HEK293 (cell line): ENCODE measurements around the gene DENND10.

Experiments
- CTCF ChIP-seq: fragments of 450-650 bp; formaldehyde crosslinking; IDR thresholded peaks from 2 replicates; pipeline ENCODE4 v1.5.1; 2016; ENCODE audit warnings: missing biosample characterization, missing genetic modification characterization
- FEZF1 ChIP-seq: fragments of 450-650 bp; formaldehyde crosslinking; IDR thresholded peaks from 2 replicates; pipeline ENCODE4 v1.5.1; 2016; ENCODE audit warnings: missing biosample characterization, missing genetic modification characterization
- MEIS1 ChIP-seq: sonication (generic); formaldehyde crosslinking; IDR thresholded peaks from 2 replicates; pipeline ENCODE4 v1.8.1; 2022; ENCODE audit warnings: missing genetic modification reagents, mild to moderate bottlenecking, borderline replicate concordance
- SP2 ChIP-seq: fragments of 450-650 bp; formaldehyde crosslinking; IDR thresholded peaks from 2 replicates; pipeline ENCODE4 v1.5.1; 2016; ENCODE audit warnings: missing biosample characterization, missing genetic modification characterization
- TCF7L2 ChIP-seq: IDR thresholded peaks from 2 replicates; pipeline ENCODE4 v1.6.1; 2011; ENCODE audit warnings: low read depth, mild to moderate bottlenecking, inconsistent platforms, low read length, moderate library complexity, borderline replicate concordance
- ZNF138 ChIP-seq: fragments of 450-650 bp; formaldehyde crosslinking; IDR thresholded peaks from 2 replicates; pipeline ENCODE4 v1.5.1; 2016; ENCODE audit warnings: missing biosample characterization, missing genetic modification characterization, borderline replicate concordance
- ZNF24 ChIP-seq: fragments of 450-650 bp; formaldehyde crosslinking; IDR thresholded peaks from 2 replicates; pipeline ENCODE4 v1.5.1; 2016; ENCODE audit warnings: missing biosample characterization, missing genetic modification characterization
- ZNF274 ChIP-seq, 2 experiments: fragments of 200-500 bp in 1 of 2; fragments of 450-650 bp in 1 of 2; sonication (Bioruptor generic) in 1 of 2; formaldehyde crosslinking in 1 of 2; IDR thresholded peaks; 2 replicates each; pipeline versions ENCODE4 v1.5.1 to v1.6.1; 2014 to 2016; ENCODE audit warnings: borderline replicate concordance in 1 of 2, inconsistent platforms in 1 of 2, low read length in 1 of 2, missing biosample characterization in 1 of 2, missing genetic modification characterization in 1 of 2
- ZNF354C ChIP-seq: fragments of 450-650 bp; formaldehyde crosslinking; IDR thresholded peaks from 2 replicates; pipeline ENCODE4 v1.5.1; 2016; ENCODE audit warnings: missing biosample characterization, missing genetic modification characterization, low read depth, borderline replicate concordance
- ZNF76 ChIP-seq: fragments of 450-650 bp; formaldehyde crosslinking; IDR thresholded peaks from 2 replicates; pipeline ENCODE4; 2016; ENCODE audit warnings: low read depth, missing biosample characterization, missing genetic modification characterization, borderline replicate concordance
- TF ChIP-seq, protein P1 (sequence below): fragments of 450-650 bp; IDR thresholded peaks from 2 replicates; pipeline ENCODE4 v1.5.1; 2018; ENCODE audit warnings: missing biosample characterization, mild to moderate bottlenecking, missing genetic modification characterization
- TF ChIP-seq, protein P2 (sequence below): fragments of 450-650 bp; formaldehyde crosslinking; IDR thresholded peaks from 2 replicates; pipeline ENCODE4 v1.5.1; 2016; ENCODE audit warnings: missing biosample characterization, missing genetic modification characterization, low read depth
- TF ChIP-seq, protein P3 (sequence below): fragments of 450-650 bp; formaldehyde crosslinking; IDR thresholded peaks from 2 replicates; pipeline ENCODE4 v1.5.1; 2016; ENCODE audit warnings: missing biosample characterization, missing genetic modification characterization, low read depth
- TF ChIP-seq, protein P4 (sequence below): fragments of 450-650 bp; formaldehyde crosslinking; IDR thresholded peaks from 2 replicates; pipeline ENCODE4 v1.5.1; 2017; ENCODE audit warnings: missing biosample characterization, missing genetic modification characterization

- TF ChIP-seq SP2 (no peak), CTCF (tag by site-specific recombination) (no peak), ZNF138 (tag by site-specific recombination) (no peak), MEIS1 (CRISPR knock-in tag) (no peak), ZNF274 (IDR thresholded peaks at IDR 0.05; ENCODE audit: low read length) (no peak), ZNF274 (tag by site-specific recombination; IDR thresholded peaks at IDR 0.05; ENCODE audit: borderline replicate concordance) (no peak), ZNF24 (no peak), ZNF354C (tag by site-specific recombination) (no peak), TCF7L2 (no peak), ZNF76 (tag by site-specific recombination) (no peak), FEZF1 (tag by site-specific recombination) (no peak)
- TF ChIP-seq, protein P1, sequence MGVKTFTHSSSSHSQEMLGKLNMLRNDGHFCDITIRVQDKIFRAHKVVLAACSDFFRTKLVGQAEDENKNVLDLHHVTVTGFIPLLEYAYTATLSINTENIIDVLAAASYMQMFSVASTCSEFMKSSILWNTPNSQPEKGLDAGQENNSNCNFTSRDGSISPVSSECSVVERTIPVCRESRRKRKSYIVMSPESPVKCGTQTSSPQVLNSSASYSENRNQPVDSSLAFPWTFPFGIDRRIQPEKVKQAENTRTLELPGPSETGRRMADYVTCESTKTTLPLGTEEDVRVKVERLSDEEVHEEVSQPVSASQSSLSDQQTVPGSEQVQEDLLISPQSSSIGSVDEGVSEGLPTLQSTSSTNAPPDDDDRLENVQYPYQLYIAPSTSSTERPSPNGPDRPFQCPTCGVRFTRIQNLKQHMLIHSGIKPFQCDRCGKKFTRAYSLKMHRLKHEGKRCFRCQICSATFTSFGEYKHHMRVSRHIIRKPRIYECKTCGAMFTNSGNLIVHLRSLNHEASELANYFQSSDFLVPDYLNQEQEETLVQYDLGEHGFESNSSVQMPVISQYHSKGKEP (tag by site-specific recombination), result no peak
- TF ChIP-seq, protein P2, sequence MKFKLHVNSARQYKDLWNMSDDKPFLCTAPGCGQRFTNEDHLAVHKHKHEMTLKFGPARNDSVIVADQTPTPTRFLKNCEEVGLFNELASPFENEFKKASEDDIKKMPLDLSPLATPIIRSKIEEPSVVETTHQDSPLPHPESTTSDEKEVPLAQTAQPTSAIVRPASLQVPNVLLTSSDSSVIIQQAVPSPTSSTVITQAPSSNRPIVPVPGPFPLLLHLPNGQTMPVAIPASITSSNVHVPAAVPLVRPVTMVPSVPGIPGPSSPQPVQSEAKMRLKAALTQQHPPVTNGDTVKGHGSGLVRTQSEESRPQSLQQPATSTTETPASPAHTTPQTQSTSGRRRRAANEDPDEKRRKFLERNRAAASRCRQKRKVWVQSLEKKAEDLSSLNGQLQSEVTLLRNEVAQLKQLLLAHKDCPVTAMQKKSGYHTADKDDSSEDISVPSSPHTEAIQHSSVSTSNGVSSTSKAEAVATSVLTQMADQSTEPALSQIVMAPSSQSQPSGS (tag by site-specific recombination), result no peak
- TF ChIP-seq, protein P3, sequence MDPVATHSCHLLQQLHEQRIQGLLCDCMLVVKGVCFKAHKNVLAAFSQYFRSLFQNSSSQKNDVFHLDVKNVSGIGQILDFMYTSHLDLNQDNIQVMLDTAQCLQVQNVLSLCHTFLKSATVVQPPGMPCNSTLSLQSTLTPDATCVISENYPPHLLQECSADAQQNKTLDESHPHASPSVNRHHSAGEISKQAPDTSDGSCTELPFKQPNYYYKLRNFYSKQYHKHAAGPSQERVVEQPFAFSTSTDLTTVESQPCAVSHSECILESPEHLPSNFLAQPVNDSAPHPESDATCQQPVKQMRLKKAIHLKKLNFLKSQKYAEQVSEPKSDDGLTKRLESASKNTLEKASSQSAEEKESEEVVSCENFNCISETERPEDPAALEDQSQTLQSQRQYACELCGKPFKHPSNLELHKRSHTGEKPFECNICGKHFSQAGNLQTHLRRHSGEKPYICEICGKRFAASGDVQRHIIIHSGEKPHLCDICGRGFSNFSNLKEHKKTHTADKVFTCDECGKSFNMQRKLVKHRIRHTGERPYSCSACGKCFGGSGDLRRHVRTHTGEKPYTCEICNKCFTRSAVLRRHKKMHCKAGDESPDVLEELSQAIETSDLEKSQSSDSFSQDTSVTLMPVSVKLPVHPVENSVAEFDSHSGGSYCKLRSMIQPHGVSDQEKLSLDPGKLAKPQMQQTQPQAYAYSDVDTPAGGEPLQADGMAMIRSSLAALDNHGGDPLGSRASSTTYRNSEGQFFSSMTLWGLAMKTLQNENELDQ, result no peak
- TF ChIP-seq, protein P4, sequence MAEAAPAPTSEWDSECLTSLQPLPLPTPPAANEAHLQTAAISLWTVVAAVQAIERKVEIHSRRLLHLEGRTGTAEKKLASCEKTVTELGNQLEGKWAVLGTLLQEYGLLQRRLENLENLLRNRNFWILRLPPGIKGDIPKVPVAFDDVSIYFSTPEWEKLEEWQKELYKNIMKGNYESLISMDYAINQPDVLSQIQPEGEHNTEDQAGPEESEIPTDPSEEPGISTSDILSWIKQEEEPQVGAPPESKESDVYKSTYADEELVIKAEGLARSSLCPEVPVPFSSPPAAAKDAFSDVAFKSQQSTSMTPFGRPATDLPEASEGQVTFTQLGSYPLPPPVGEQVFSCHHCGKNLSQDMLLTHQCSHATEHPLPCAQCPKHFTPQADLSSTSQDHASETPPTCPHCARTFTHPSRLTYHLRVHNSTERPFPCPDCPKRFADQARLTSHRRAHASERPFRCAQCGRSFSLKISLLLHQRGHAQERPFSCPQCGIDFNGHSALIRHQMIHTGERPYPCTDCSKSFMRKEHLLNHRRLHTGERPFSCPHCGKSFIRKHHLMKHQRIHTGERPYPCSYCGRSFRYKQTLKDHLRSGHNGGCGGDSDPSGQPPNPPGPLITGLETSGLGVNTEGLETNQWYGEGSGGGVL, result no peak
Measured at GRCh38 chr10:119095640-119096039, 8.3 kb upstream of the DENND10 start.
